Trophoblast cell (in vitro differentiated cells and primary cell): Measurements from ENCODE around the gene NADK.

Experiments
- DNase-seq, 2 donors: peaks; one replicate each; pipeline ENCODE4 v3.0.0-alpha.2; 2016
- H2AFZ ChIP-seq: 2 replicates; pipeline ENCODE4 v1.6.1; 2013; ENCODE audit warnings: low read length, moderate library complexity, mild to moderate bottlenecking; ENCODE audit not compliant: insufficient read depth, poor library complexity
- H2AK5ac ChIP-seq: 2 replicates; pipeline ENCODE4 v1.6.1; 2013; ENCODE audit warnings: mild to moderate bottlenecking, low read length
- H2BK120ac ChIP-seq: 2 replicates; pipeline ENCODE4 v1.6.1; 2013; ENCODE audit warnings: low read length, mild to moderate bottlenecking, moderate library complexity; ENCODE audit not compliant: insufficient read depth, poor library complexity
- H2BK12ac ChIP-seq: 2 replicates; pipeline ENCODE4 v1.6.1; 2013; ENCODE audit warnings: mild to moderate bottlenecking, low read length, moderate library complexity
- H2BK5ac ChIP-seq: 2 replicates; pipeline ENCODE4 v1.6.1; 2013; ENCODE audit warnings: low read length, low read depth, moderate library complexity, mild to moderate bottlenecking; ENCODE audit not compliant: poor library complexity
- H3K14ac ChIP-seq: 2 replicates; pipeline ENCODE4 v1.6.1; 2013; ENCODE audit warnings: mild to moderate bottlenecking, low read length
- H3K18ac ChIP-seq: 2 replicates; pipeline ENCODE4 v1.6.1; 2013; ENCODE audit warnings: mild to moderate bottlenecking, low read length
- H3K23ac ChIP-seq: 2 replicates; pipeline ENCODE4 v1.6.1; 2013; ENCODE audit warnings: low read length
- H3K27ac ChIP-seq: 2 replicates; pipeline ENCODE4 v1.5.1; 2013; ENCODE audit warnings: low read depth, mild to moderate bottlenecking, inconsistent platforms, low read length, moderate library complexity
- H3K27me3 ChIP-seq: 2 replicates; pipeline ENCODE4 v1.6.1; 2013; ENCODE audit warnings: inconsistent platforms, mild to moderate bottlenecking, low read length, moderate library complexity; ENCODE audit not compliant: insufficient read depth
- H3K36me3 ChIP-seq, 2 experiments: 1 replicate in 1 of 2; 2 replicates in 1 of 2; pipeline ENCODE4 v1.6.1; 2013; ENCODE audit warnings: low read length in 2 of 2, mild to moderate bottlenecking in 2 of 2, moderate library complexity in 1 of 2; ENCODE audit not compliant: insufficient read depth in 2 of 2, control insufficient read depth in 1 of 2
- H3K4ac ChIP-seq: 2 replicates; pipeline ENCODE4 v1.6.1; 2013; ENCODE audit warnings: low read depth, mild to moderate bottlenecking, low read length, moderate library complexity
- H3K4me1 ChIP-seq, 2 experiments: 1 replicate in 1 of 2; 2 replicates in 1 of 2; pipeline ENCODE4 v1.6.1; 2013; ENCODE audit warnings: low read length in 2 of 2, mild to moderate bottlenecking in 2 of 2, moderate library complexity in 1 of 2; ENCODE audit not compliant: insufficient read depth in 2 of 2, control insufficient read depth in 1 of 2
- H3K4me2 ChIP-seq: 2 replicates; pipeline ENCODE4 v1.6.1; 2013; ENCODE audit warnings: inconsistent platforms, mild to moderate bottlenecking, low read length, moderate library complexity
- H3K4me3 ChIP-seq: 2 replicates; pipeline ENCODE4 v1.5.1; 2013; ENCODE audit warnings: mild to moderate bottlenecking, low read depth, low read length, inconsistent platforms
- H3K79me1 ChIP-seq: one replicate; pipeline ENCODE4 v1.6.1; 2013; ENCODE audit warnings: low read length
- H3K79me2 ChIP-seq: 2 replicates; pipeline ENCODE4 v1.6.1; 2013; ENCODE audit warnings: low read length, mild to moderate bottlenecking; ENCODE audit not compliant: control insufficient read depth, insufficient read depth, poor library complexity
- H3K9ac ChIP-seq: 2 replicates; pipeline ENCODE4 v1.6.1; 2013; ENCODE audit warnings: mild to moderate bottlenecking, low read length
- H3K9me3 ChIP-seq: 2 replicates; pipeline ENCODE4 v1.6.1; 2013; ENCODE audit warnings: low read depth, mild to moderate bottlenecking, control low read depth, inconsistent platforms, low read length; ENCODE audit not compliant: insufficient read depth
- H4K12ac ChIP-seq: 2 replicates; pipeline ENCODE4 v1.6.1; 2013; ENCODE audit warnings: low read depth, mild to moderate bottlenecking, low read length, moderate library complexity
- H4K8ac ChIP-seq: 2 replicates; pipeline ENCODE4 v1.6.1; 2013; ENCODE audit warnings: low read depth, mild to moderate bottlenecking, low read length, moderate library complexity
- H4K91ac ChIP-seq: one replicate; pipeline ENCODE4 v1.6.1; 2013; ENCODE audit warnings: low read depth, mild to moderate bottlenecking, low read length, moderate library complexity
- WGBS: extraction: QIAGEN DNeasy Blood & Tissue Kit; methylation state at CpG from one replicate; pipeline ENCODE4 v1.1.7; 2013; ENCODE audit warnings: missing lambda C conversion rate; ENCODE audit not compliant: insufficient read length, insufficient coverage; ENCODE audit errors: extremely low coverage; 5-methylcytosine and 5-hydroxymethylcytosine counted together

NADK gene

DNA sequence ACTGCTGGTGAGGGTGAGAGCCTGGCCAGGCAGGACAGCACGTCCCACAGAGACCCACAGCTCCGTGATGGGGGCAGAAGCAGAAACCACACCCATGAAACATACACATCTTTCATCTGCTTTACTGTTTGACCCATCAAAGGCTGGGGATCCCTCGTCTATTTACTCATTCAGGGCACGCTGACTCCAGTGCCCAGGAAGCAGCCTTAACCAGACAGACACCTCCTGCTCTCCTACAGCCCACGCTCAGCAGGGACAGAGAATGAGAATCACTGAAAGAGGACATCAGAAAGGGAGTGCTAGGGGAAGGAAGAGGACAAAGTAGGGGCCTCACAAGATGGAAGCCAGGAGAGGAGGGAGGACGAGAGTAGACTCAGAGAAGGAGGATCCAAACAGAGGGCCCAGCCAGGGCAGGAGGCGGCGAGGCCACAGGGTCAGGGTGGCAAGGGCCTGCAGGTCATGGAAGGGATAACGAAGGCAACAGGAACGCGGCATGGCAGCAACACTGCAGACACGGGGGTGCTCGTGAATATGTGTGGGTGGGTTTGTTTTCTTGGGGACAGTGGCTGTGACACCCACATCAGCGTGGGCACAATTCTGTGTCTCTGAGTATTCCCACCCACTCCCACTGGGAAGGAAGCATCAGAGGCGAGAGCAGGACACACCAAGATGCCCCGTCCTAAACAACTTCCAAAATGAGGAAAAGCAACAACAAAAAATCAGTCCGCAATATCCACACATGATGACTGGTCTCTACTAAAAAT lies 15.4 kb upstream of the NADK start:
- Histone ChIP-seq H2BK12ac (no peak overlapping the region), H2AFZ (no peak overlapping the region), H2BK5ac (no peak overlapping the region), H3K18ac (no peak overlapping the region), H3K79me2 (no peaks in the 10 kb centered on the region), H2AK5ac (no peak overlapping the region), H3K36me3 (peaks cover 70 to 79% of the 10 kb centered on the region in 2 experiments), H3K79me1 (no peaks in the 10 kb centered on the region), H3K4me3 (peak overlapping the region; percentile 2), H3K14ac (no peak overlapping the region), H3K4me1 (no peaks in the 10 kb centered on the region), H4K91ac (no peak overlapping the region), H3K9ac (no peak overlapping the region), H3K27ac (no peak overlapping the region), H4K12ac (no peak overlapping the region), H3K23ac (no peak overlapping the region), H3K27me3 (no peaks in the 10 kb centered on the region), H3K4ac (no peak overlapping the region), H4K8ac (no peak overlapping the region), H3K4me2 (no peak overlapping the region), H2BK120ac (no peak overlapping the region), H3K9me3 (no peaks in the 10 kb centered on the region)
- no CpG with 5 or more reads among the region's 17 CpGs for WGBS
- DNase-seq: no peak

DNA sequence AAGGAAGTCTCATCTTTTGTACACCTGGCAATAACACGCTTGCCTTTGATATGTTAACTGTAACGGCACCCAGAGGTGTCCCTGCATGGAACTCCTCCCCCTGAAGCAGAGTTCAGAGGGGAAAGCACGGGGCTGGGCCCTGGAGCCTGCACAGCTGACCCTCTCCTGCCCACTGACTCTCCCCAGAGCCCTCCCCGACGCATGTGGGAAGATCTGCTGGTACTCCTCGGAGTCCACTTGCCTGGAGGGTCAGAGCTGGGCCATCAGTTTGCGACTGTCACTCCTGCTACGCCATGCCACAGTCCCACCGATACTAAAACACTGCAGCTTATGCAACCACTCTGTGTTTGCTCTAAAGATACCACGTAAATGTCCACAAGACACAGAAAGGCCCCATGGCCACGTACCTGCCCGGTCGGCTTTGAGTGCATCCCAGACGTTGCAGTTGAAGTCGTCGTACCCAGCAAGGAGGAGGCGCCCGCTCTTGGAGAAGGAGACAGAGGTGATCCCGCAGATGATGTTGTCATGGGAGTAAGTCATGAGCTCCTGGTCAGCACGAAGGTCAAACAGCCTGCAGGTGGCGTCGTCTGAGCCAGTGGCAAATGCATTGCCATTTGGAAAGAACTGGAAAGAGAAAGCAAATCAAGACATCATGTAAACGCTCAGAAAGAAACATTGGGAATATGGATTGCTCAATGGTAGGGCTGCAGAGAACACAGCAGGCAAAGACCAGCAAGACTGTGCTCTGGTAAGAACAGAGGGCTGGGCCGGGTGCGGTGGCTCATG lies 10.6 kb upstream of the NADK start:
- H2AK5ac ChIP-seq: no peak overlapping the region
- peaks cover 72 to 80% of the 10 kb centered on the region in 2 experiments for H3K36me3 ChIP-seq
- no peaks in the 10 kb centered on the region for H3K4me1 ChIP-seq
- H4K91ac ChIP-seq: no peak overlapping the region
- H3K23ac ChIP-seq: no peak overlapping the region
- no peak overlapping the region for H2BK12ac ChIP-seq
- DNase-seq: peak in 1 of 2 donors; percentile 54
- WGBS: no CpG with 5 or more reads among the region's 25 CpGs
- no peak overlapping the region for H3K27ac ChIP-seq
- no peak overlapping the region for H4K12ac ChIP-seq
- H3K14ac ChIP-seq: no peak overlapping the region
- no peak overlapping the region for H3K4me3 ChIP-seq
- H3K27me3 ChIP-seq: no peaks in the 10 kb centered on the region
- no peak overlapping the region for H2AFZ ChIP-seq
- no peak overlapping the region for H3K18ac ChIP-seq
- H3K79me1 ChIP-seq: no peaks in the 10 kb centered on the region
- H3K9ac ChIP-seq: no peak overlapping the region
- H4K8ac ChIP-seq: no peak overlapping the region
- no peak overlapping the region for H3K4ac ChIP-seq
- no peak overlapping the region for H2BK120ac ChIP-seq
- no peak overlapping the region for H3K4me2 ChIP-seq
- H3K79me2 ChIP-seq: no peaks in the 10 kb centered on the region
- H3K9me3 ChIP-seq: peaks cover 2% of the 10 kb centered on the region
- H2BK5ac ChIP-seq: no peak overlapping the region

DNA sequence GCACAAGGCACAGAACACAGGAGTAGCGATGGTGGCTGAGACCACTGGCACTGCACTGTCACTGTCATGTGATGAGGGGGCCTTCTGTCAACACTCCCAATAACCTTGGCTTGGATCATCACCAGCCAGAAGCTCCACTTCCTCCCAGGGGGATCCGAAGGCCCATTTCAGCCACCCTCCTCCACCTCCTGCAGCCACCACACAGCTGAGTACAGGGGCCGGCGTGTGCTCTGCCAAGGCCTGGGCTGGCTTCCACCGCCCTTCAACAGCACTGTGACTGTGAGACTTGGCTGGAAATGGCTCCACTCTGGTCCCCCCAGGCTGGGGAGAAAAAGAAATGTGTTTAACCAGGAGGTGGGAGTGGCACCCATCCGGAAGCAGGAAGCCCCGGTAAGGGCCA lies 9.9 kb upstream of the NADK start:
- H2BK5ac ChIP-seq: no peak overlapping the region
- no peak overlapping the region for H3K14ac ChIP-seq
- peaks cover 65 to 75% of the 10 kb centered on the region in 2 experiments for H3K36me3 ChIP-seq
- H2AK5ac ChIP-seq: no peak overlapping the region
- H3K9ac ChIP-seq: no peak overlapping the region
- no peak overlapping the region for H3K18ac ChIP-seq
- no peak for DNase-seq
- no peak overlapping the region for H4K91ac ChIP-seq
- no peaks in the 10 kb centered on the region for H3K79me2 ChIP-seq
- H3K4ac ChIP-seq: no peak overlapping the region
- no CpG with 5 or more reads among the region's 7 CpGs for WGBS
- peaks cover 2% of the 10 kb centered on the region for H3K9me3 ChIP-seq
- no peak overlapping the region for H2BK12ac ChIP-seq
- no peak overlapping the region for H3K23ac ChIP-seq
- H4K8ac ChIP-seq: no peak overlapping the region
- H3K4me3 ChIP-seq: no peak overlapping the region
- no peaks in the 10 kb centered on the region for H3K79me1 ChIP-seq
- H4K12ac ChIP-seq: no peak overlapping the region
- H3K4me2 ChIP-seq: no peak overlapping the region
- no peak overlapping the region for H2AFZ ChIP-seq
- no peak overlapping the region for H3K27ac ChIP-seq
- H3K27me3 ChIP-seq: no peaks in the 10 kb centered on the region
- peaks cover 0 to 2% of the 10 kb centered on the region in 2 experiments for H3K4me1 ChIP-seq
- H2BK120ac ChIP-seq: no peak overlapping the region

DNA sequence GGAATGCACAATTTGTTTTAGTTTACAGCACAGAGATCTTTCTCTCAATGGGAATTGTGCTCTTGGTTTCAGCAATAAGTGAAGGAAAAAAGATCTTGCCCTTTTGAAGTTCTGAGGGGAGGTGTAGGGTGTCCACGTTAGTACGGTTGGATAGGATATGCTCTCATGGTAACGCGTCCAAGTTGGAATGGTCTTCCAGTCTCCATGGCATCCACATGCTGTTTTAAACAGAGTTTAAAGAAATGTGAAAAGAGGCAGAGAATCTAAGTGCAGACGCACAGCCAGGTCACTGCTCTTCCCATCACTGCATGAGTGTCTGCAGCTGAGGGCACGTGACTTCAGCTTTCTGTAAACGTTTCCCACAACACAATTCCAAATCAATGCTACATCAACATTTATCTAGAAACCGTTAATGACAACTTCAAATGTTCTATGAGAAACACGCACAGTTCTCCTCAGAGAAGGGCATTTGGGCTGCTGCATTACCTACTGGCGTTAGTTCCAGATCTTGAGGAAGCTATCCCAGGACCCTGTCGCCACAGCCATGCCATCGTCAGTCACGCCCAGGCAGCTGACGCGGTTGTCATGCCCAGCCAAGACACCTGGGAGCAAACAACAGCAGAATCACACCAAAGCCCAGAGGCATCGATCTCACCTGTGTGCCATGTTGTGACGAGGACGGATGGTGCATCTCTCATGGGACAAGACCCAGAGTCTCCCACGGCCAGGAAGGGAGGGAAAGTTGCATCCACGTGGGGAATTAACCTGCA lies 8.8 kb upstream of the NADK start:
- H3K27me3 ChIP-seq: no peaks in the 10 kb centered on the region

More for the DNA sequence above, 8.8 kb upstream of the NADK start:
- no peak overlapping the region for H3K4me3 ChIP-seq
- H3K14ac ChIP-seq: no peak overlapping the region
- no peak overlapping the region for H2BK120ac ChIP-seq
- H3K23ac ChIP-seq: no peak overlapping the region
- no peak overlapping the region for H3K4me2 ChIP-seq
- no peak overlapping the region for H3K27ac ChIP-seq
- peaks cover 2% of the 10 kb centered on the region for H3K9me3 ChIP-seq
- H4K91ac ChIP-seq: no peak overlapping the region
- no peaks in the 10 kb centered on the region for H3K79me1 ChIP-seq
- no peak for DNase-seq
- H2BK12ac ChIP-seq: no peak overlapping the region
- peaks cover 0 to 10% of the 10 kb centered on the region in 2 experiments for H3K4me1 ChIP-seq
- H3K18ac ChIP-seq: no peak overlapping the region
- peaks cover 58 to 70% of the 10 kb centered on the region in 2 experiments for H3K36me3 ChIP-seq
- WGBS: no CpG with 5 or more reads among the region's 20 CpGs
- H3K4ac ChIP-seq: no peak overlapping the region
- H4K8ac ChIP-seq: no peak overlapping the region
- no peak overlapping the region for H4K12ac ChIP-seq
- no peak overlapping the region for H2AK5ac ChIP-seq
- H3K9ac ChIP-seq: no peak overlapping the region
- no peak overlapping the region for H2AFZ ChIP-seq
- H3K79me2 ChIP-seq: no peaks in the 10 kb centered on the region
- H2BK5ac ChIP-seq: no peak overlapping the region
